Right lobe of liver (tissue), 6 donors: ENCODE results near the gene AKAP8. TPM values are rescaled to one million over a fixed set of nuclear protein-coding genes. Genes with fewer than 3 reads are reported as not detected.
A peak's percentile ranks its signal among the peaks of the same experiment; 100 is the strongest.

ENCODE experiments used
- ATAC-seq, 4 donors: fragments of 200-7000 bp; cut with Tn5 transposase; one replicate each; pipeline ENCODE4 v1.9.1; 2020; ENCODE audit warnings: mild to moderate bottlenecking in 4 of 4, moderate library complexity in 4 of 4
- DNase-seq, 3 donors: peaks; one replicate each; pipeline ENCODE4 v3.0.0-alpha.2; 2020
- H3K27ac ChIP-seq, 3 donors: fragments of 200-600 bp; one replicate each; pipeline ENCODE4 v1.8.0; 2022
- H3K27me3 ChIP-seq, 2 donors: fragments of 200-600 bp; one replicate each; pipeline ENCODE4 v1.8.0; 2022
- H3K36me3 ChIP-seq, 4 donors: fragments of 200-600 bp; sonication (generic) in 1 of 4; one replicate each; pipeline versions ENCODE4 v1.5.1 to v1.8.0; 2017 to 2022; ENCODE audit warnings: control low read depth in 1 of 4
- H3K4me1 ChIP-seq, 4 donors: fragments of 200-600 bp; sonication (generic) in 1 of 4; one replicate each; pipeline versions ENCODE4 v1.5.1 to v1.8.0; 2017 to 2022; ENCODE audit warnings: control low read depth in 1 of 4
- H3K4me3 ChIP-seq, 3 donors: fragments of 200-600 bp; one replicate each; pipeline ENCODE4 v1.8.0; 2022
- H3K9me3 ChIP-seq, 4 donors: fragments of 200-600 bp; sonication (generic) in 1 of 4; one replicate each; pipeline versions ENCODE4 v1.5.1 to v1.8.0; 2017 to 2022; ENCODE audit warnings: control low read depth in 1 of 4
- CTCF ChIP-seq, 4 donors: fragments of 200-600 bp in 3 of 4; fragments of 450-650 bp in 1 of 4; IDR thresholded peaks; one replicate each; pipeline versions ENCODE4 v1.5.1 to v1.8.0; 2016 to 2022; ENCODE audit warnings: antibody characterized with exemption in 4 of 4, mild to moderate bottlenecking in 2 of 4
- POLR2A ChIP-seq: fragments of 450-650 bp; IDR thresholded peaks from one replicate; pipeline ENCODE4 v1.6.1; 2017; ENCODE audit warnings: antibody characterized with exemption, mild to moderate bottlenecking
- WGBS: methylation state at CpG from one replicate; pipeline ENCODE4 v1.1.6; 2018; ENCODE audit warnings: low coverage, low lambda C conversion rate; ENCODE audit not compliant: insufficient coverage; ENCODE audit errors: missing lambda C conversion rate; 5-methylcytosine and 5-hydroxymethylcytosine counted together
- intact Hi-C, 2 donors: fragments of 100-400 bp; cut with DNase I; formaldehyde crosslinking; loops; one replicate each; pipeline versions ENCODE4 v1.11.2 to v1.14.1; 2022
- small RNA-seq, 2 experiments: library from RNA; depleted of rRNA; stranded (forward); fragments of <200 nt; gene quantifications; one replicate each; pipeline ENCODE3, GENCODE V24; 2016
- total RNA-seq, 6 experiments: library from RNA; depleted of rRNA in 2 of 6; stranded (reverse); fragments of >200 nt in 2 of 6; fragmentation: NEBNext Ultra II Directional in 3 of 6; extraction: Animal tissue kit (Norgen Biotek cat#: 25700) in 3 of 6; gene quantifications; one replicate each; pipeline versions ENCODE4 v1.1.0 to v1.2.4, GENCODE V29; 2016 to 2023
- donor health status: DM: no; HTN: yes; CAD: no.
- donor health status: DM: no; HTN: no; CAD: no.
- donor health status: DM: no; HTN: no; CAD: no.
- donor health status: DM: no; HTN: yes; CAD: no.
- donor health status: DM: no; HTN: yes; CAD: no.

AKAP8 gene
- total RNA-seq, 6 experiments from 2014 or later = 10.0 to 20.2 (median 13.3) TPM

GRCh38 chr19:15307169-15307568, 72.4 kb downstream of the AKAP8 start:
- 60% methylated on average over 1 of the region's 2 CpGs for WGBS
- TF ChIP-seq POLR2A = no peak
- no peak for TF ChIP-seq CTCF (IDR thresholded peaks at IDR 0.05)
- no peaks in the 10 kb centered on the region for H3K36me3 ChIP-seq
- H3K4me3 ChIP-seq = no peak overlapping the region
- peaks cover 0 to 49% (median 24%) of the 10 kb centered on the region in 4 donors for H3K4me1 ChIP-seq
- intact Hi-C loops = no loop called here
- no peak for DNase-seq
- no peaks in the 10 kb centered on the region for H3K9me3 ChIP-seq
- peak in 3 of 4 donors; percentile 16 to 53 (median 26) for ATAC-seq
- H3K27ac ChIP-seq = no peak overlapping the region
- H3K27me3 ChIP-seq = no peaks in the 10 kb centered on the region

GRCh38 chr19:15305582-15306334, 73.8 kb downstream of the AKAP8 start:
- Histone ChIP-seq H3K4me1 (peaks cover 0 to 55% (median 27%) of the 10 kb centered on the region in 4 donors), H3K9me3 (no peaks in the 10 kb centered on the region), H3K27ac (no peak overlapping the region), H3K4me3 (no peak overlapping the region), H3K36me3 (no peaks in the 10 kb centered on the region), H3K27me3 (no peaks in the 10 kb centered on the region)
- DNase-seq = no peak
- TF ChIP-seq POLR2A (no peak), CTCF (IDR thresholded peaks at IDR 0.05) (no peak)
- 40% methylated on average over 3 of the region's 3 CpGs for WGBS
- intact Hi-C loops = no loop called here
- peak in 1 of 4 donors; percentile 32 for ATAC-seq

DNA sequence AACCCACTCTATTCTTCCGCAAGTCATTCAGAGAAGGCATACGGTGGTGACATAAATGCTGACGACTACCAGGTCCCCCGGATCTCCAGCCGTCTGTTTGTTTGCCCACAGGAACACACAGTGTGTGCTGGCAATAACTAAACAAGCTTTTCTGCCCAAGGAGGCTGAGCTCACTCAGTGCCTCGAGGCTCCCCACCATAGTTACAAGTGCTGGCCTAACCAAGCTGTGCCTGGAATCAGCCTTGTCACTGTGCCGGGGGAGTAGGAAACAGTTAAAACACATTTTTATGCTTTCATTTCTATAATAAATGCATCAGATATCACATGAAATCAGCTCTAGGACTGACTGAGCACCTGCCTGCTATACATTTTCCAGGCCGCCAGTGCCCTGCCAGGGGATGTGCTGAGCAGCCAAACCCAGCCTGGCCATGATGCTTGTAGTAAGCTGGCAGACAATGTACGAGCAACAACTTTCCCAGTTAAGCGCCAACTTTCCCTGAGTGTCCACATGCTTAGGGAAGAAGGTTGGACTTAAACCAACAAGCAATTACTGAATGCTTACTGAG, 75.4 kb downstream of the AKAP8 start:
- intact Hi-C loops = no loop called here
- 43% methylated on average over 7 of the region's 10 CpGs for WGBS
- TF ChIP-seq CTCF (IDR thresholded peaks at IDR 0.05) (no peak), POLR2A (no peak)
- ATAC-seq = peak in 1 of 4 donors; percentile 25
- H3K36me3 ChIP-seq = no peaks in the 10 kb centered on the region
- no peaks in the 10 kb centered on the region for H3K27me3 ChIP-seq
- no peak overlapping the region for H3K27ac ChIP-seq
- no peaks in the 10 kb centered on the region for H3K9me3 ChIP-seq
- H3K4me3 ChIP-seq = no peak overlapping the region
- no peak for DNase-seq
- peaks cover 0 to 61% (median 29%) of the 10 kb centered on the region in 4 donors for H3K4me1 ChIP-seq

Small RNA genes within 50 kb of the gene (small RNA-seq; reads per million reads assigned to genes)
- 0 reads per million in 2 experiments for gene AC005776.1

Other genes with a start within 250 kb of the AKAP8 start
- 1 to 10 TPM; 1.7 to 6.7 (median 2.4) TPM for gene NOTCH3, start 178.8 kb downstream of the AKAP8 start, total RNA-seq
- under 1 TPM in 3 of 6 experiments, not detected in 3; 0.20 to 0.25 (median 0.22) TPM for gene EPHX3, start 147.3 kb downstream of the AKAP8 start, total RNA-seq
- 10 to 100 TPM; 20.0 to 52.6 (median 40.6) TPM for gene BRD4, start 47.2 kb downstream of the AKAP8 start, total RNA-seq
- gene AKAP8L, start 39.2 kb upstream of the AKAP8 start, total RNA-seq = 10 to 100 TPM; 27.4 to 69.4 (median 49.6) TPM
- gene WIZ, start 70.2 kb upstream of the AKAP8 start, total RNA-seq = 10 to 100 TPM; 12.5 to 24.4 (median 14.6) TPM
- 1 to 10 TPM in 4 of 6 experiments, under 1 TPM in 2; 0.75 to 1.9 (median 1.1) TPM for gene RASAL3, start 84.8 kb upstream of the AKAP8 start, total RNA-seq
- gene PGLYRP2, start 99.7 kb upstream of the AKAP8 start, total RNA-seq = 100 to 1,000 TPM in 2 of 6 experiments, 10 to 100 TPM in 4; 45.1 to 135 (median 59.2) TPM
- 1 to 10 TPM in 5 of 6 experiments, under 1 TPM in 1; 0.95 to 6.0 (median 4.5) TPM for gene CYP4F22, start 128.7 kb upstream of the AKAP8 start, total RNA-seq
- not detected for gene CYP4F8, start 235.4 kb upstream of the AKAP8 start, total RNA-seq